Astrocyte of the cerebellum (primary cell): ENCODE data around the gene LGALS3.

Source experiments
- DNase-seq: peaks from one replicate; pipeline ENCODE4 v3.0.0-alpha.2; 2011; ENCODE audit warnings: low read depth
- H3K4me3 ChIP-seq: 2 replicates; pipeline ENCODE4 v1.5.1; 2011; ENCODE audit warnings: mild to moderate bottlenecking, low read depth, low read length, moderate library complexity
- in situ Hi-C: cut with HindIII; loops from 2 replicates; pipeline ENCODE4 v1.10.0; 2017; ENCODE audit warnings: low sequenced_read_pairs
- TF ChIP-seq, protein P1 (sequence below): IDR thresholded peaks from 2 replicates; pipeline ENCODE4 v1.5.1; 2012; ENCODE audit warnings: low read length, low read depth, moderate library complexity, mild to moderate bottlenecking; ENCODE audit errors: missing control alignments

Gene LGALS3

DNA sequence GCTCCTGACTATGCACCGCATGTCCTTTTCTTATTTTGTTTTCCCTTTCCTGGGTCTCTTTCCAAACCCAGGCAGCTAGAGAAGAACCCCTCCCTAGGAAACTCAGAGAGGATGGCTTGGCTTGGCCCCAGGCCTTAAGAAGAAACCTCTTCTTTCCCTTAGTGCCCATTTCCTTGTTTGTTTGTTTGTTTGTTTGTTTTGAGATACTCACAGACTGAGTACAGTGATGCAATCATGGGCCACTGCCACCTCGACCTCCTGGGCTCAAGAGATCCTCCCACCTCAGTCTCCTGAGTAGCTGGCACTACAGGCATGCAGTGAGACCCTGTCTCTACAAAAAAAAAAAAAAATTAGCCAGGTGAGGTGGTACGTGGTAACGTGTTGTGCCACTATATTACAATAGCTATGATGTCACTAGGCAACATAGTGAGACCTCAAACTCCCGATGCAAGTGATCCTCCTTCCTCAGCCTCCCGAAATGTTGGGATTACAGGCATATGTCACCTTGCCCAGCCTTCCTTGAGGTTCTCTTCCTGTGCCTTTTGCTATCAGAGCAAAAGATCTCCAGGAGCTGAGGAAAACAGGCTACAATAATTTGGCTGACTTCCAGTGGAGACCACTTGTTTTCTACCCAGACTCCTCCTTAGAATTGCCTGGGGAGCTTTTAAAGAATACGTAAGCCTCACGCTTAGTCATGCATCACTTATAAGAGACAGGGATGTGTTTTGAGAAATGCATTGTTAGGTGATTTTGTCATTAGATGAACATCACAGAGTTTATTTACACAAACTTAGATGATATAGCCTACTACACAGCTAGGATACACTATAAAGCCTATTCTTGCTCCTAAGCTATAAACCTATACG is 34.5 kb upstream of the LGALS3 start:
- in situ Hi-C loops = no loop called here
- no peak for DNase-seq
- no peak overlapping the region for H3K4me3 ChIP-seq
- TF ChIP-seq, protein P1, sequence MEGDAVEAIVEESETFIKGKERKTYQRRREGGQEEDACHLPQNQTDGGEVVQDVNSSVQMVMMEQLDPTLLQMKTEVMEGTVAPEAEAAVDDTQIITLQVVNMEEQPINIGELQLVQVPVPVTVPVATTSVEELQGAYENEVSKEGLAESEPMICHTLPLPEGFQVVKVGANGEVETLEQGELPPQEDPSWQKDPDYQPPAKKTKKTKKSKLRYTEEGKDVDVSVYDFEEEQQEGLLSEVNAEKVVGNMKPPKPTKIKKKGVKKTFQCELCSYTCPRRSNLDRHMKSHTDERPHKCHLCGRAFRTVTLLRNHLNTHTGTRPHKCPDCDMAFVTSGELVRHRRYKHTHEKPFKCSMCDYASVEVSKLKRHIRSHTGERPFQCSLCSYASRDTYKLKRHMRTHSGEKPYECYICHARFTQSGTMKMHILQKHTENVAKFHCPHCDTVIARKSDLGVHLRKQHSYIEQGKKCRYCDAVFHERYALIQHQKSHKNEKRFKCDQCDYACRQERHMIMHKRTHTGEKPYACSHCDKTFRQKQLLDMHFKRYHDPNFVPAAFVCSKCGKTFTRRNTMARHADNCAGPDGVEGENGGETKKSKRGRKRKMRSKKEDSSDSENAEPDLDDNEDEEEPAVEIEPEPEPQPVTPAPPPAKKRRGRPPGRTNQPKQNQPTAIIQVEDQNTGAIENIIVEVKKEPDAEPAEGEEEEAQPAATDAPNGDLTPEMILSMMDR = no peak

DNA sequence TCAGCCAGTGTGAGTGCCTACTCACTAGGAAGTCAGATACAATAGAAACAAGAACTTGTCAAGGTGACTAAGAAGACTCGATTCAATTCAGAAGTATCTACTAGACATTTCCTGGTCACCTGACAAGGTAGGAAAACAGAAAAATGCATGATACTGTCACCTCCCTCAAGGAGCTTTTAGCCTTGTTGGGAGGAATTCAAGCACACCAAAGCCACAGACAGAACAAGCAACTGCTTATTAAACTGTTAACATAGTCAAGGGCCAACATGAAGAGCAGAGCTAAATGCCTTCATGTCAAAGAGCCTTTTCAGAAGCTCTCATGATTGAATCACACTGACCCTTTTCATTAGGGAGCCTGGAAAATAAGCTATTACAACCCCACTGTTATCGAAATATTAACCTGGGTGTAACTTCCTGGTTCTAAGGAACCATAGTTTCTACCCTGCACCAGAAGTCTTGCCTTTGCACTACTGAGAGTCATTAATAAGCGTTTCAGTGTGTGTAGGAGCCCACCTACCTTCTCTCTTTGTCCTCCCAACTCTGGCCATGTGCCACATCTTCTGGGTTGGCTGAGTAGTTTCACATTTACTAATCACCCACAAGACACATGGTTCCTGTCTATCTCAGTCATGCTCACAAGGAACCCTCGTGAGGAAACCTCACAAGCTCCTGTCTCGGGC is 31.0 kb upstream of the LGALS3 start:
- H3K4me3 ChIP-seq = no peak overlapping the region
- no peak for DNase-seq
- TF ChIP-seq, protein P1 = no peak
- in situ Hi-C loops = no loop called here

DNA sequence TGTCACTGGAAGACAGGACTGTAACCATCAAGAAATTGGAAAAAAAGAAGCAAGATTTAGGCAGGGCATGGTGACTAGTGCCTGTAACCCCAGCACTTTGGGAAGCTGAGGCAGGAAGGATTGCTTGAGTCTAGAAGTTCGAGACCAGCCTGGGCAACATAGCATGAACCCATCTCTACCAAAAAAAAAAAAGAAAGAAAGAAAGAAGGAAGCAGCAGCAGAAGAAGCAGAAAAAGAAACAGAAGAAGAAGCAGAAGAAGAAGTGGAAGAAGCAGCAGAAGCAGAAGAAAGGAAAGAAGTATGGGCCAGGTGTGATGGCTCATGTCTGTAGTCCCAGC is 30.5 kb upstream of the LGALS3 start:
- DNase-seq = no peak
- H3K4me3 ChIP-seq = no peak overlapping the region
- TF ChIP-seq, protein P1 = no peak
- in situ Hi-C loops = no loop called here

DNA sequence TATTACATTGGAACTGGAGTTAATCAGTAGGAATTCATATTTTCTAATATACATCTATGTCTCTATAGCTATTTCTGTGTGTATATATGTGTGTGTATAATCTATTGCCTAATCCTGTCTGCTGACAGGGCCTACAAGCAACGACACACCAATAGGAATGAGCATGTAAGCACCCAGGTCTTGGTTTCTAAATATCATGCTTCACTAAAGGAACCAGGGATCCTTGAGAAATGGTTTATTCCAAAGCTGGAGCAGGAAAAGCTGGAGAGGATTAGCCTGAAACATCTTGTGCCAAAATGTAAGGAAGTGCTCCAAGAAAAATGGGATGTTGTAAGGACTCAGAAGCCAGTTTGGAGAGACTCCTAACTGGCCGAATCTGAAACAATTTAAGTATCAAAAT is 29.3 kb upstream of the LGALS3 start:
- H3K4me3 ChIP-seq = no peak overlapping the region
- TF ChIP-seq, protein P1 = no peak
- in situ Hi-C loops = no loop called here
- no peak for DNase-seq

DNA sequence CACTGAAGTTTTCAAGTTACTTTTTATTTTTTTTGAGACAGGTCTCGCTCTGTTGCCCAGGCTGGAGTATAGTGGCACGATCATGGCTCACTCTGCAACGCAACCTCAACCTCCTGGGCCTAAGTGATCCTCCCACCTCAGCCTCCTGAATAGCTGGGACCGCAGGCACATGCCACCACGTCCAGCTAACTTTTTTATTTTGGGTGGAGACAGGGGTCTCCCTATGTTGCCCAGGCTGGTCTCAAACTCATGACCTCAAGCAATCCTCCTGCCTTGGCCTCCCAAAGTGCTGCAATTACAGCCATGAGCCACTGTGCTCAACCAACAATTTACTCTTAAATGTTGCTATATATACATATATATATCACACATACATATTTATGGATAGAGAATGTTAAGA is 27.4 kb upstream of the LGALS3 start:
- in situ Hi-C loops = no loop called here
- no peak for DNase-seq
- no peak overlapping the region for H3K4me3 ChIP-seq
- TF ChIP-seq, protein P1 = no peak

DNA sequence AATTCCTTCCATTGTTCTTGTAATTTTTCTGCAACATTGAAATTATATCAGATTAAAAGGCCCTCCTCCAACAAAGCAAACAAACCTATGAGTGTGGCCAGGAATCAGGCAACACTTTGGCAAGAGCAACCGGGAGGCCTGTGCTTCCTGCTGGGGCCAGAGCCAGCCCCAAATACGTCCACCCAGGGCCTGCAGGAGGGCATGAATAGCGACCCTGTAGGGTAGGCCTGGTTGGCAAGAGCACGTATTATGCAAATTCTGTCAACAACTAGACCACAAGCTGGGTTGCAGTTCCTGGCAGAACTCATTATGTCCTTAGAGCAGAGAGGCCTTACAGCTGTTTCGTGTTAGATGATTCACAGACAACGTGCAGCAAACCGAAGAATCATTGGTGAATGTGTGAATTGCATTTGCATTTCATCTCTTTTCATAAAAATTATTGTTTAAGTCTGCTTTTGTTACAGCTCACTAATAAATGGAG is 26.9 kb upstream of the LGALS3 start:
- no peak overlapping the region for H3K4me3 ChIP-seq
- TF ChIP-seq, protein P1 = no peak
- DNase-seq = peak; percentile 98
- in situ Hi-C loops = no loop called here
